GM23248 (cell line): ENCODE measurements around the gene QPCTL. TPM values are rescaled to one million over a fixed set of nuclear protein-coding genes. Genes with fewer than 3 reads are reported as not detected.
A peak's percentile ranks its signal among the peaks of the same experiment; 100 is the strongest.
"Not testable (repeated sequence)": the region's sequence is repeated elsewhere in the genome, so short reads cannot be mapped to it uniquely, and the experiment has no call there.

Experiments used
- DNase-seq: peaks from one replicate; pipeline ENCODE4 v3.0.0-alpha.2; 2015
- H2AFZ ChIP-seq: fragments of 200-600 bp; sonication (generic); 2 replicates; pipeline ENCODE4 v1.6.1; 2016; ENCODE audit warnings: antibody characterized with exemption
- H3F3A ChIP-seq: fragments of 200-600 bp; sonication (generic); 2 replicates; pipeline ENCODE4 v1.6.1; 2016; ENCODE audit warnings: mild to moderate bottlenecking, antibody characterized with exemption, mixed run types; ENCODE audit not compliant: insufficient read depth
- H3K27ac ChIP-seq: fragments of 200-600 bp; sonication (generic); 2 replicates; pipeline ENCODE4 v1.5.1; 2016; ENCODE audit warnings: mild to moderate bottlenecking
- H3K27me3 ChIP-seq: fragments of 200-600 bp; sonication (generic); replicated peaks from 2 replicates; pipeline ENCODE4 v1.6.1; 2016; ENCODE audit warnings: mild to moderate bottlenecking; ENCODE audit not compliant: insufficient read depth
- H3K36me3 ChIP-seq: fragments of 200-600 bp; sonication (generic); 2 replicates; pipeline ENCODE4 v1.6.1; 2016; ENCODE audit warnings: low read depth, mild to moderate bottlenecking
- H3K4me1 ChIP-seq: fragments of 200-600 bp; sonication (generic); 2 replicates; pipeline ENCODE4 v1.6.1; 2016; ENCODE audit warnings: mild to moderate bottlenecking; ENCODE audit not compliant: insufficient read depth
- H3K4me2 ChIP-seq: fragments of 200-600 bp; sonication (generic); one replicate; pipeline ENCODE4 v1.6.1; 2016; ENCODE audit warnings: mild to moderate bottlenecking; ENCODE audit not compliant: unreplicated experiment
- H3K4me3 ChIP-seq: fragments of 200-600 bp; sonication (generic); 2 replicates; pipeline ENCODE4 v1.5.1; 2016; ENCODE audit warnings: mild to moderate bottlenecking
- H3K79me2 ChIP-seq: fragments of 200-600 bp; sonication (generic); 2 replicates; pipeline ENCODE4 v1.6.1; 2016; ENCODE audit warnings: mild to moderate bottlenecking; ENCODE audit not compliant: insufficient read depth
- H3K9ac ChIP-seq: fragments of 200-600 bp; sonication (generic); 2 replicates; pipeline ENCODE4 v1.6.1; 2016; ENCODE audit warnings: mild to moderate bottlenecking
- H3K9me2 ChIP-seq: fragments of 200-600 bp; sonication (generic); 2 replicates; pipeline ENCODE4 v1.6.1; 2016; ENCODE audit warnings: mixed run types, mild to moderate bottlenecking, moderate library complexity; ENCODE audit not compliant: insufficient read depth
- H3K9me3 ChIP-seq: fragments of 200-600 bp; sonication (generic); one replicate; pipeline ENCODE4 v1.6.1; 2017; ENCODE audit warnings: low read depth
- H4K20me1 ChIP-seq: fragments of 200-600 bp; sonication (generic); 2 replicates; pipeline ENCODE4 v1.6.0; 2016; ENCODE audit not compliant: insufficient read depth
- EZH2 ChIP-seq: fragments of 200-600 bp; sonication (generic); IDR thresholded peaks from 2 replicates; pipeline ENCODE4 v1.6.1; 2018; ENCODE audit warnings: antibody characterized with exemption, mild to moderate bottlenecking; ENCODE audit not compliant: insufficient read depth, poor library complexity, severe bottlenecking
- EZH2phosphoT487 ChIP-seq: fragments of 200-600 bp; sonication (generic); IDR thresholded peaks from 2 replicates; pipeline ENCODE4 v1.6.1; 2018; ENCODE audit warnings: antibody characterized with exemption, moderate library complexity, mild to moderate bottlenecking, low read depth; ENCODE audit not compliant: insufficient read depth
- WGBS, 2 experiments: methylation state at CpG; one replicate each; pipeline ENCODE4 v1.1.6; 2015 to 2017; ENCODE audit warnings: low lambda C conversion rate in 2 of 2, low coverage in 1 of 2; ENCODE audit errors: missing lambda C conversion rate in 2 of 2; 5-methylcytosine and 5-hydroxymethylcytosine counted together
- in situ Hi-C: fragments of 300-500 bp; cut with MboI; formaldehyde crosslinking; loops from 2 replicates; pipeline ENCODE4 v1.15.0; 2020
- polyA plus RNA-seq: library from polyadenylated mRNA; unstranded; fragments of >200 nt; fragmentation: Nextera tagmentation; extraction: Ambion mirVana; gene quantifications from 2 replicates; pipeline ENCODE4 v1.2.1, GENCODE V29; 2016
- total RNA-seq: library from RNA; depleted of rRNA; stranded (reverse); fragments of >200 nt; shearing (Covaris generic); gene quantifications from 2 replicates; pipeline ENCODE4 v1.2.3, GENCODE V29; 2014

The QPCTL gene
- total and polyA plus RNA-seq, 2 experiments from 2014 or later: 7.4 to 13.2 TPM

DNA sequence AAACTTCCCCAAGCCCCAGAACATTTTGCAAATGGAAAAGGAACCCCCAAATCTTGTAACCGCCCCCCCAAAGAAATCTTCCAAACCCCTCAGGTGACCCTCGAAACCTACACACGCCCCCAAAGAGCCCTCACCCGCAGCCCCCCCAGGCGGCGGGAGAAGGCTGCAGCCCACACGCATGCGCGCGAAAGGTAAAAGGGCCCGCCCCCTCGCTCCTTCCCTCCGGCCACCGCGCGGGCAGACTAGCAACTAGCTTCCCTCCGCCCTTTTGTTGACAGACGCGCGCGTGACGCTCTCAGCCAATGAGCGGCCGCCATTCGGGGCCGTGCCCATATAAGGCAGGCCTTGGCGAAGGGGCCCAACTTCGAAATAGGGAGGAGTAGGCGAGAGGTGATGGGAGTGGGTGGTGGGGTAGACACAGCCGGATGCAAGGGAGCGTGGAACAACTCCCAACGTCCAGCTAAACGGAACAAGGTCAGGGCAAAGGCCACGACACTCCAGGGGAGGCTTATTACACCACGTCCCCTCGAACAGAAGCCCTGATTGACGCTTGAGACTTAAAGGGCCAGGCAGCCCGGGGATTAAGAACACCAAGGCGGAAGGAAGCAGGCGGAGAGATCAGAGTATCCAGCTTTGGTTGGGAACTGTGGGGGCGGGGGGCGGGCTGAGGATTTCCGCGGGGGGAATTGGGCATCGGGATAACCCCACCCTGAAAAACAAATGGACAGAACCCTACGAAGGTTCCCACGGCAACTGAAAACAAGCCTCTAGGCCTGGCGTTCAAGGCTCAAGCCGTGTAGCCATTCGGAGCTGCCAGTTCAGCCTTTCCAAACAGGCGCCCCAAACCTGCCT is 24.9 kb downstream of the QPCTL start:
- H3K4me2 ChIP-seq: peak overlapping the region; percentile 93
- in situ Hi-C loops: no loop called here

GRCh38 chr19:45717983-45718650 is 25.7 kb downstream of the QPCTL start:
- DNase-seq: no peak
- peak overlapping the region; percentile 79 for H2AFZ ChIP-seq
- TF ChIP-seq EZH2phosphoT487 (no peak), EZH2 (no peak)
- H3K27ac ChIP-seq: peak overlapping the region; percentile 77
- peaks cover 20% of the 10 kb centered on the region for H3F3A ChIP-seq
- H4K20me1 ChIP-seq: no peaks in the 10 kb centered on the region
- H3K36me3 ChIP-seq: no peaks in the 10 kb centered on the region
- H3K27me3 ChIP-seq: no peaks in the 10 kb centered on the region
- in situ Hi-C loops: no loop called here
- peaks cover 78% of the 10 kb centered on the region for H3K79me2 ChIP-seq
- peaks cover 22% of the 10 kb centered on the region for H3K4me1 ChIP-seq
- H3K9me3 ChIP-seq: no peaks in the 10 kb centered on the region
- H3K9me2 ChIP-seq: no peaks in the 10 kb centered on the region
- H3K4me2 ChIP-seq: peak overlapping the region; percentile 73
- H3K4me3 ChIP-seq: peak overlapping the region; percentile 90
- H3K9ac ChIP-seq: peak overlapping the region; percentile 83
- WGBS, 2 experiments: 43 to 45% methylated on average over 12 of the region's 12 CpGs

More for the DNA sequence above, 24.9 kb downstream of the QPCTL start:
- H2AFZ ChIP-seq: peak overlapping the region; percentile 79
- H3K4me1 ChIP-seq: peaks cover 22% of the 10 kb centered on the region
- H3F3A ChIP-seq: peaks cover 15% of the 10 kb centered on the region
- H4K20me1 ChIP-seq: no peaks in the 10 kb centered on the region
- peak; percentile 100 for DNase-seq
- H3K36me3 ChIP-seq: no peaks in the 10 kb centered on the region
- TF ChIP-seq EZH2: no peak
- TF ChIP-seq EZH2phosphoT487: no peak
- peak overlapping the region; percentile 77 for H3K27ac ChIP-seq
- no peaks in the 10 kb centered on the region for H3K9me3 ChIP-seq
- H3K4me3 ChIP-seq: peak overlapping the region; percentile 90
- no peaks in the 10 kb centered on the region for H3K9me2 ChIP-seq
- H3K27me3 ChIP-seq: no peaks in the 10 kb centered on the region
- peak overlapping the region; percentile 83 for H3K9ac ChIP-seq
- 1 to 2% methylated on average over 50 to 51 of the region's 51 CpGs for WGBS, 2 experiments
- peaks cover 82% of the 10 kb centered on the region for H3K79me2 ChIP-seq

GRCh38 chr19:45720065-45720464 is 27.6 kb downstream of the QPCTL start:
- H3K4me3 ChIP-seq, H3K9ac ChIP-seq, H3K9me2 ChIP-seq, H3K9me3 ChIP-seq, in situ Hi-C loops, H4K20me1 ChIP-seq, H2AFZ ChIP-seq, DNase-seq, H3K36me3 ChIP-seq, H3K27me3 ChIP-seq, H3K4me2 ChIP-seq, H3K27ac ChIP-seq: not testable (repeated sequence)
- Histone ChIP-seq H3F3A (peaks cover 34% of the 10 kb centered on the region), H3K79me2 (peaks cover 77% of the 10 kb centered on the region), H3K4me1 (peaks cover 28% of the 10 kb centered on the region)
- WGBS, 2 experiments: 97 to 98% methylated on average over 9 to 11 of the region's 11 CpGs

DNA sequence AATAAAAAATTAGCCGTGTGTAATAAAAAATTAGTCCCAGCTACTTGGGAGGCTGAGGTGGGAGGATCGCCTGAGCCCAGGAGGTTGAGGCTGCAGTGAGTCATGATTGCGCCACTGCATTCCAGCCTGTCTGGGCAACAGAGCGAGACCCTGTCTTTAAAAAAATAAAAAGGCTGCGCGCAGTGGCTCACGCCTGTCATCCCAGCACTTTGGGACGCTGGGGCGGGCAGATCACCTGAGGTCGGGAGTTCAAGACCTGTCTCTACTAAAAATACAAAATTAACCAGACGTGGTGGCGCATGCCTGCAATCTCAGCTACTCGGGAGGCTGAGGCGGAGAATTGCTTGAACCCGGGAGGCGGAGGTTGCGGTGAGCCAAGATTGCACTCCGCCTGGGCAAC is 36.2 kb downstream of the QPCTL start:
- peaks cover 71% of the 10 kb centered on the region for H3K79me2 ChIP-seq
- WGBS, 2 experiments: 93 to 94% methylated on average over 18 of the region's 18 CpGs

More for the DNA sequence above, 36.2 kb downstream of the QPCTL start:
- H3K4me3 ChIP-seq, H3K9ac ChIP-seq, H3K27me3 ChIP-seq, H2AFZ ChIP-seq, H3F3A ChIP-seq, H3K4me2 ChIP-seq, in situ Hi-C loops, H3K9me3 ChIP-seq, DNase-seq, H3K9me2 ChIP-seq, H3K27ac ChIP-seq, H4K20me1 ChIP-seq, H3K36me3 ChIP-seq: not testable (repeated sequence)
- H3K4me1 ChIP-seq: peaks cover 10% of the 10 kb centered on the region; the same call in 1 of the 2 replicates
